ELR (cell line): ENCODE data around the gene IL10.
A peak's percentile ranks its signal among the peaks of the same experiment; 100 is the strongest.
"Not testable (repeated sequence)": the region's sequence is repeated elsewhere in the genome, so short reads cannot be mapped to it uniquely, and the experiment has no call there.

Experiments used
- DNase-seq: peaks from one replicate; pipeline ENCODE4 v3.0.0-alpha.2; 2015; ENCODE audit warnings: low read depth

Gene IL10

GRCh38 chr1:206793620-206794019 is 21.3 kb upstream of the IL10 start:
- DNase-seq: no peak

GRCh38 chr1:206792939-206793607 is 20.8 kb upstream of the IL10 start:
- DNase-seq: peak; percentile 49

- no peak for DNase-seq
Observed at GRCh38 chr1:206790502-206791250, 18.4 kb upstream of the IL10 start.

GRCh38 chr1:206788487-206789050 is 16.3 kb upstream of the IL10 start:
- no peak for DNase-seq

GRCh38 chr1:206787891-206788290 is 15.6 kb upstream of the IL10 start:
- DNase-seq: no peak

- no peak for DNase-seq
Observed at GRCh38 chr1:206786212-206786886, 14.1 kb upstream of the IL10 start.

- no peak for DNase-seq
Observed at GRCh38 chr1:206785182-206785765, 13.0 kb upstream of the IL10 start.

GRCh38 chr1:206784471-206784903 is 12.2 kb upstream of the IL10 start:
- no peak for DNase-seq

- DNase-seq: no peak
Observed at GRCh38 chr1:206783506-206783905, 11.2 kb upstream of the IL10 start.

- DNase-seq: no peak
Observed at GRCh38 chr1:206782448-206782847, 10.2 kb upstream of the IL10 start.

GRCh38 chr1:206779638-206780037 is 7.3 kb upstream of the IL10 start:
- DNase-seq: no peak

GRCh38 chr1:206778911-206779310 is 6.6 kb upstream of the IL10 start:
- DNase-seq: not testable (repeated sequence)

GRCh38 chr1:206778031-206778430 is 5.7 kb upstream of the IL10 start:
- DNase-seq: no peak

- DNase-seq: no peak
Observed at GRCh38 chr1:206776229-206776628, 3.9 kb upstream of the IL10 start.

- no peak for DNase-seq
Observed at GRCh38 chr1:206774093-206774492, 1.8 kb upstream of the IL10 start.

GRCh38 chr1:206771338-206771692 is 979 bp downstream of the IL10 start:
- no peak for DNase-seq

GRCh38 chr1:206770531-206771337 is 1.6 kb downstream of the IL10 start, which contains the start of gene IL19:
Gene IL19 (plus strand): TSS chr1:206770773. CDS start chr1:206836663, 65,890 bp downstream.
- DNase-seq: peak; percentile 54

- DNase-seq: no peak
Observed at GRCh38 chr1:206769304-206769731, 3.0 kb downstream of the IL10 start.

- no peak for DNase-seq
Observed at GRCh38 chr1:206768472-206769303, 3.6 kb downstream of the IL10 start.

GRCh38 chr1:206766251-206766856 is 5.9 kb downstream of the IL10 start:
- DNase-seq: peak; percentile 95
